Measurements from ENCODE around the gene ARL8B.
"Not testable (repeated sequence)": the region's sequence is repeated elsewhere in the genome, so short reads cannot be mapped to it uniquely, and the experiment has no call there.

The ARL8B gene

GRCh38 chr3:5112043-5112442 is 10.0 kb upstream of the ARL8B start:
- no peak for DNase-seq

GRCh38 chr3:5113726-5114125 is 8.4 kb upstream of the ARL8B start:
- not testable (repeated sequence) for DNase-seq

GRCh38 chr3:5115506-5116162 is 6.5 kb upstream of the ARL8B start:
- no peak for DNase-seq

GRCh38 chr3:5116538-5116937 is 5.6 kb upstream of the ARL8B start:
- no peak for DNase-seq

GRCh38 chr3:5120446-5120845 is 1.6 kb upstream of the ARL8B start:
- no peak for DNase-seq

- no peak for DNase-seq
Observed at GRCh38 chr3:5122741-5123706, 932 bp downstream of the ARL8B start.

GRCh38 chr3:5123937-5124336 is 1.8 kb downstream of the ARL8B start:
- DNase-seq, result no peak

GRCh38 chr3:5126586-5126985 is 4.5 kb downstream of the ARL8B start:
- no peak for DNase-seq

- no peak for DNase-seq
Observed at GRCh38 chr3:5128849-5129248, 6.8 kb downstream of the ARL8B start.

- no peak for DNase-seq
Observed at GRCh38 chr3:5133239-5134018, 11.3 kb downstream of the ARL8B start.

- no peak for DNase-seq
Observed at GRCh38 chr3:5134019-5134391, 11.9 kb downstream of the ARL8B start.

GRCh38 chr3:5134499-5134898 is 12.4 kb downstream of the ARL8B start:
- no peak for DNase-seq

- no peak for DNase-seq
Observed at GRCh38 chr3:5136211-5136918, 14.3 kb downstream of the ARL8B start.

GRCh38 chr3:5136919-5137429 is 14.9 kb downstream of the ARL8B start:
- DNase-seq, result no peak

- no peak for DNase-seq
Observed at GRCh38 chr3:5138214-5138981, 16.3 kb downstream of the ARL8B start.

GRCh38 chr3:5140230-5140621 is 18.1 kb downstream of the ARL8B start:
- no peak for DNase-seq

GRCh38 chr3:5140839-5141238 is 18.7 kb downstream of the ARL8B start:
- no peak for DNase-seq

GRCh38 chr3:5141760-5142159 is 19.7 kb downstream of the ARL8B start:
- DNase-seq, result no peak

GRCh38 chr3:5143464-5143863 is 21.4 kb downstream of the ARL8B start:
- no peak for DNase-seq

GRCh38 chr3:5144316-5144994 is 22.4 kb downstream of the ARL8B start:
- DNase-seq, result no peak

GRCh38 chr3:5145120-5145519 is 23.0 kb downstream of the ARL8B start:
- DNase-seq, result no peak
